Retinal pigment epithelial cell (primary cell): ENCODE measurements around the gene SANBR.

Source experiments
- DNase-seq: peaks from one replicate; pipeline ENCODE4 v3.0.0-alpha.2; 2010; ENCODE audit warnings: low read depth
- H3K4me3 ChIP-seq: 2 replicates; pipeline ENCODE4 v1.5.1; 2011; ENCODE audit warnings: mild to moderate bottlenecking, low read length, control low read depth, moderate library complexity
- TF ChIP-seq, protein P1 (sequence below): conservative IDR thresholded peaks from 2 replicates; pipeline ENCODE4 v1.5.1; 2011; ENCODE audit warnings: low read depth, low read length, control low read depth, inconsistent platforms

The SANBR gene

DNA sequence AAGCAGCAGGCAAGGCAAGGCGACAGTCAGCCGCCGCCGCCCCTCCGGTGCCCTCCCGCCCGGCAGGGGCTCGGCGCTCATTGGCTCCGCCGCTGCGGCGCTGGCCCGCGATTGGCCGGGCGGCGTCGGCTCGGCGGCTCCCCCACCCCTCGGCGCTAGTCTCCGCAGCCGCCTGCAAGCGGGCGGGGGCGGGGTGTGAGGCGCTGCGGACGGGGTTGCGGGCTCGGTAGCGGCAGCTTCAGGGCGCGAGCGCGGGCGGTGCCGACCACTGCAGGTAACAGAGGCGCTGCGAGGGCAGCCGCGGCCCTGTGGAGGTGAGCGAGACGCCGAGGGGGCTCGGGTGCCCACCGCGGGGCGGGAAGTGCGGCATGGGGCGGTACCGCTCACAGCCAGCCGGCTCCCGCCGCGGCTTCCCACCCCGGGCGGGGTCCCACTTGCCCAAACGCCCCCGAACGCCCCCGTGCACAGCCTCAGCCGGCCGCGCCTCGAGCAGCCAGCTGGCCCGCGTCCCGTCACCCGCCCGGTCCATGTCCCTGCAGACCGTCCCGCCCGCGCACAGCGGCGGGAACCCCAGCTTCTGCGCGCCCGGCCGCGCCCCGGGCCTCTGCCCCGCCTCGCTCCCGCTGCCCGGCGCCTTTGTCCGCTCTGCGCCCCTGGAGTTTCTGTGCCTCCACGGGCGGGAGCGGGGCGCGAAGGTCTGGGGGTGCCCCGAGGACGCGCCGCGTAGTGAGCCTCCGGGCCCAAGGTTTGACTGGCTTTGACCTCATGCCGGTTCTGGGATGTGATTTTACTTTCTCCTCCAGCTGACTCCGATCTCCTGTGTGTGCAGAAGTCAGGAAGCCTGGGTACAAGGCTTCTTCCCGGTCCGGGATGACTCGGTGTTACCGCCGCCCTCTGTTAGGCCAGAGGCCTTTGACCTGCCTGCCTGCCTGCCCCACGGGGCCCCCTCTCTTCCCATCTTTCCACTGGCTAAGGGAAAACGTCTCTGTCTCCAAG is at the start of gene SANBR:
SANBR (plus strand) TSS at position 158 of the 996 bp plus-strand sequence. CDS start 4,480 bp downstream, outside the sequence.
- DNase-seq, result peak; percentile 29
- TF ChIP-seq, protein P1, sequence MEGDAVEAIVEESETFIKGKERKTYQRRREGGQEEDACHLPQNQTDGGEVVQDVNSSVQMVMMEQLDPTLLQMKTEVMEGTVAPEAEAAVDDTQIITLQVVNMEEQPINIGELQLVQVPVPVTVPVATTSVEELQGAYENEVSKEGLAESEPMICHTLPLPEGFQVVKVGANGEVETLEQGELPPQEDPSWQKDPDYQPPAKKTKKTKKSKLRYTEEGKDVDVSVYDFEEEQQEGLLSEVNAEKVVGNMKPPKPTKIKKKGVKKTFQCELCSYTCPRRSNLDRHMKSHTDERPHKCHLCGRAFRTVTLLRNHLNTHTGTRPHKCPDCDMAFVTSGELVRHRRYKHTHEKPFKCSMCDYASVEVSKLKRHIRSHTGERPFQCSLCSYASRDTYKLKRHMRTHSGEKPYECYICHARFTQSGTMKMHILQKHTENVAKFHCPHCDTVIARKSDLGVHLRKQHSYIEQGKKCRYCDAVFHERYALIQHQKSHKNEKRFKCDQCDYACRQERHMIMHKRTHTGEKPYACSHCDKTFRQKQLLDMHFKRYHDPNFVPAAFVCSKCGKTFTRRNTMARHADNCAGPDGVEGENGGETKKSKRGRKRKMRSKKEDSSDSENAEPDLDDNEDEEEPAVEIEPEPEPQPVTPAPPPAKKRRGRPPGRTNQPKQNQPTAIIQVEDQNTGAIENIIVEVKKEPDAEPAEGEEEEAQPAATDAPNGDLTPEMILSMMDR, result no peak
- H3K4me3 ChIP-seq, result peak within 1 kb of the TSS; percentile 79

GRCh38 chr2:61015976-61016375 is 49.7 kb upstream of the SANBR start:
- TF ChIP-seq, protein P1, result no peak
- H3K4me3 ChIP-seq, result peak overlapping the region; percentile 99
- DNase-seq, result no peak

DNA sequence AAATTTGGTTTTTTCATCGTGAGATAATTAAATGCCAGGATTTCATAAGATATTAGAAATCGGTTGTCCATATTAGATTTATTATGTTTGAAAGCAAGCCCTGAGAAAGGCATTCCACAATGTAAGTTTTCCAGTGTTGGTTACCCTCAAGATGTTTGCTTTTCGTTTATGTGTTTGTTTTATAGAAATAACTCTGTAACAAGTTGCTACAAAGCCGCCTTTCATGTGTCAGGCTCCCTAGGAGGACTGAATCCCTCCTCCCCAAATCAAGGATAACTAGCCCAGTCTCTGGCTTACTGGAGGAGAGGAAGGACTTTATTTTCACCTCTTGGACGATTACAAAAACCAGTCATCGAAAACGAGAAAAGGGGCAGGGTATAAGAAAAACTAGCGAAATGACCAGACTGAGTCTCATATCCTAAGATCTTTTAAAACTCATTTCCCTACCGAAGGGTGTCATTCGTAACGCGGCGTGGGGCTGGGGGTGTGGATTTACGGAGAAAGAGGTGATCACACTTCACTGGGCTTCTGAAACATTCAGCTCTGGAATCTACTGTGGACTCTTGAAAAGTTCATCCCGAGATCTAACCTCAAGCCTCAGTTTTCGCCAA is 49.2 kb upstream of the SANBR start:
- no peak for DNase-seq
- peak overlapping the region; percentile 99 for H3K4me3 ChIP-seq
- TF ChIP-seq, protein P1, result no peak

DNA sequence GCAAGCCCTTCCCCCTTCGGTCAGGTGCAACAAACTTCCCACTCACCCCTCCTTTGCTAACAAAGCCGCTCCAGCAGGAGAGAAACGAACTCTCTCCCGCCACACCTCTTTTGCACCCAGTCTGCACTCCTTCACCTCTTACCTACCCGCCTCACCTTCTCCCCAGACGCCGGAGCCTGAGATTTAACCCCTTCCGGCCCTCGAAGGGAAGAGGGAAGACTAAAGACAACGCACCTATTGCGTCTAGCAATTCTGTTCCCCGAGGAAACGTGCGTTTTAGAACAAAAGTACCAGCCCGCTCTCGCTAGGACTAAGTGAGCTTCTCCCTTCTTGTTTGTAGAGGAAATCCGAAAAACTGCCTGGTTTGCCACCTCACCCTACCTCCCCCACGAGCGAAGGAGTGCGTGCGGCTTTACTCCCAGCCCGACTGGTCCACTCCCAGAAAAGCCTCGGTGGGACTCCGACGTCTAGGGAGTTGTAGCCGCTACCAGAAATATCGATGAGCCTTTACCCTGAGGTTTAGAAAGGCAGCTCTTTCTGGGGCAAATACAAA is 48.6 kb upstream of the SANBR start:
- DNase-seq, result peak; percentile 34
- peak overlapping the region; percentile 99 for H3K4me3 ChIP-seq
- TF ChIP-seq, protein P1, result no peak

DNA sequence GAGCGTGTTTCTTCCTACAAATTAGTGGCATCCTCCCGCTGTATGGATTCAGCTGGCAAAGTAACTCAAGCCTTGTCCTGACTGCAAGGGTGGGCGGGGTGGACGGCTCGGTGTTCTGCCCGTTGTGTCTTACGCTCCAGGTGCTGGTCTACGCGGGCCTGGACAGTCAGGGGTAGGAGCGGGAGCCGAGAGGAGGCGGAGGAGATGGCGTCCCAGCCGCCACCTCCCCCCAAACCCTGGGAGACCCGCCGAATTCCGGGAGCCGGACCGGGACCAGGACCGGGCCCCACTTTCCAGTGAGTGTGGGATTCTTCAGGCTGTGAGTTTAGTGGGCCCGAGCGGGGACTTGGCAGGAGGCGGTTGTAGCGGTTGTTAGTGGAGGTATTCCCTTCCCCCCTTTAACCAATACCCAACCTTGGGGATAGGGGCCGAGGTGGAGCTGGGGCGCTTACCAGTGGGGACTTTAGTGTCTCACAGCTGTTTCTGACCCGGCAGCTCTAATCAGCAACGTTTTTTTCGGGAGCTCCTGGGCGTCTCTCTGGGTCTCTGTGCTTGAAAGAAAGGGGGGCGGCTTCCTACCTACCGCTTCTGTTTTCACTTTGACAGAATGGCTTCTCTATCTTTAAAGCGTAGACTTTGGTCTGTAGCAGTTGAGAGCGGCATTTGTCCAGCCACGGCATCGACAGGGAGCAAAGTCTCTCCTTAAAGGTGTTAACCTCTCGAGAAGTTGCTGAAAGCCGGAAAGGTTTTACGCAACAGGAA is 47.9 kb upstream of the SANBR start, which contains the start of the genes PEX13 and PUS10:
PEX13 (plus strand) TSS at position 165 of the 762 bp plus-strand sequence; CDS start at position 205, 40 bp downstream.
PUS10 (minus strand) TSS at position 700 of the 762 bp plus-strand sequence. CDS start 6,365 bp downstream, outside the sequence.
- no peak for DNase-seq
- TF ChIP-seq, protein P1, result no peak
- H3K4me3 ChIP-seq, result peak within 1 kb of the TSS; percentile 99

GRCh38 chr2:61018318-61018755 is 47.3 kb upstream of the SANBR start:
- TF ChIP-seq, protein P1, result no peak
- no peak for DNase-seq
- peak overlapping the region; percentile 99 for H3K4me3 ChIP-seq
